ENCODE measurements around the gene NAPB.
A peak's percentile ranks its signal among the peaks of the same experiment; 100 is the strongest.

NAPB gene

DNA sequence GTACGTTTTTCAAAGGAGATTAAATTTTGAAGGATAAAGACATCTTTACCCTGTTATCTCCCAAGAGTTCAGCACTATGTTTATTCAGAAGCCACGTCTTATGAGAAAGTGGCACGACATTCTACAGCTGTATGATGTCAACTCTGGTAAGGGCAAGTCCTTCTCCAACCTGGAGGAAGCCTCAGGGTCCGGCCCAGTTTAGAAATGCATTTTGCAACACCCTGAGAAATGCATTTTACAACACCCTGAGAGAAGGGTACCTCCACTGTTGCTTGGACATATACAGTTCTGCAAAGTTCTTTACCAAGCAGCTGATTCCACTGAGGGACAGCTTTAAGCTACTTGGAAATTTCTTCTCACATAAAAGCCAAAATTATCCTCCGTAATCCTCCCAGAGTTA lies 17.5 kb downstream of the NAPB start:
- DNase-seq = no peak

DNA sequence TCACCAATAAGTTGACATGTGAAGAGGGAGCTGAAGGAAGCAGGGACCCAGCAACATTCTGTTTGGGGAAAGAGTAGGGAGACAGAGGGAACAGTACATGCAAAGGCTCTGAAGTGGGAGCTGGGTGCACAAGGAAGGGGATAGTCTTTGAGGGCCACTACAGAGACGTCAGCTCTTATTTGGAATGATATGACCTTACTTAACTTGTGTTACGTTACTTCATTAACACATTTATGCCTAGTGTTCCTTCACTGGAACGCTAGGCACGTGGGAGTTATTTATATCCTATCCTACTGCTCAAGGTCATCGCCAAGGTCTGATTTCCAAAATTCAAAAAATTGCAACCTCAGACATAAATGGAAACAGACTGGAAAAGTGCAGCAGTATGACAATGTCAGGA lies 20.2 kb downstream of the NAPB start:
- no peak for DNase-seq

DNA sequence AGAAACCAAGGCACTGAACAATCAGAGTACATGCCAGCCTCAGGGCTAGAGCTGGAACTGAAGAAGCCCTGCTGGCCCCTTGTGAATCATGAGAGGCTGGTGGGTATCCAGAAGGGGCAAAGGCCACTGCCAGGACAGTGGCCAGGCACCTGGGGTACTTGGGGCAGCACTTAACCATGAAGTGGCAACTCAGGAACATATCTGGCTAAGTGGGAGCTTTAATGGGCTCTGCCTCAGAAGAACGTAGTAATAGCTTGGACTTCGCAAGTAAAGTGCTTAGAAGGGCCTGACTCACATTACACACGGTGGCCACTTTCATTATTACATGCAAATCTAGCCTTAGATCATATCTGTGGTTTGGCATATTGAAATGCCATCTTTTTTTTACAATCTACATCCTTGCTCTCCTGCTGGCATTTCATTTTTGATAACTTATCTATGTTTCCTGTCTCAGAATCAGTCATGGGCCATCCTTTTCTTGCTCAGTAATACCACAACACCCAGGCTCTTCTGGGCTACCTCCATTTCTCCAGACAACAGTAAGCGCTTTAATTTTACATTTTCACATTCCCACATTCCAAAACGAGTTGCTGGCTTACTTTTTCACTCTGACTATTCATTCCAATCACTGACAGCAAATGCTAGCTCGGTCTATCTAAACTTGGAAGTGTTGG lies 21.6 kb downstream of the NAPB start:
- DNase-seq = peak; percentile 5

DNA sequence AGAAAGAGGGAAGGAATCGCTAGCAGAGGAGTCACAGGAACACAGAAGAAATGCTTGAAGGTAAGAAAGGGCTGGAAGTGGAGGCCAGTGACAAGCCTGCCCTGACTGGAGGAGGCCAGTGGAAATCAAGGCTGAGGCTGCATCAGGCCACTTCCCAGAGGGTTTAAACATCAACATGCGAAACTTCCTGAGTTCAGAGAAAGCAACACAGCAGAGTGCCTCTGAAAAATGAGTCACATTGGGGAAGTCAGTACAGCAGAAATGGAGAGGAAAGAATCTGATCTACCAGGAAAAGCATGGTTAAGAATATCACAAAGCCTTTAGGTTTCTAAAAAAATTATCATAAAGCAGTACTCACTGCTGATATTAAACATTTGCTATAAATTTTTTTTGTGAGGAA lies 23.3 kb downstream of the NAPB start:
- DNase-seq = no peak

DNA sequence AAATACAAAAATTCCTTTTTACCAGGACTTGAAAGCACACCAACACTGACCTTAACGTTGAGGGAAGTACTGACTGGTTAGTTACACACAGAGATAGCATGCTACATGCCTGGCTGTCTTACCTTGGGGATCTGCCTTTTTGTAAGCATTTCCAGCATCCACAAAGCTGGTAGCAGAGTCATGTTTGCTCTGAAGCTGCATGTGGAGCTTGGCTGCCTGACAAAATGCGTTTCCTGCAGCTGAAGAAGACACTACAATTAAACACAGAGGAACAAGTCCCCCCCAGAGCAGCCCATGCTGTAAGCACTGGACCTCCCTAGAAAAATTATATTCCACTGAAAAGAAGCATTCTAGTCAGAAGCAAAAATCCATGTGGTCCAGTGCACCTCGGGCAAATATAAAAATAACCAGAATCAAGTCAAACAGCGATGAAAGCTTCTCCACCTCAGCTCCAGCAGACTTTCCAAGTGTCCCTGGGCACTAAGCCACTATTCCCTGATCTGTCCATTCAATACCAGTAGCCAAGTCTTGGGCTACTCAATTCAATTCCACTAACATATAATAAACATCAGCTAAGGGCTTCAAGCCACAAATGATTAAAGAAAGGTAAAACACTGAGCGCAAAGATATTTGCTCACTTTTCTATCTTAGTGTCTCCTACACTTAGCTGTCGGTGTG lies 24.2 kb downstream of the NAPB start:
- no peak for DNase-seq

DNA sequence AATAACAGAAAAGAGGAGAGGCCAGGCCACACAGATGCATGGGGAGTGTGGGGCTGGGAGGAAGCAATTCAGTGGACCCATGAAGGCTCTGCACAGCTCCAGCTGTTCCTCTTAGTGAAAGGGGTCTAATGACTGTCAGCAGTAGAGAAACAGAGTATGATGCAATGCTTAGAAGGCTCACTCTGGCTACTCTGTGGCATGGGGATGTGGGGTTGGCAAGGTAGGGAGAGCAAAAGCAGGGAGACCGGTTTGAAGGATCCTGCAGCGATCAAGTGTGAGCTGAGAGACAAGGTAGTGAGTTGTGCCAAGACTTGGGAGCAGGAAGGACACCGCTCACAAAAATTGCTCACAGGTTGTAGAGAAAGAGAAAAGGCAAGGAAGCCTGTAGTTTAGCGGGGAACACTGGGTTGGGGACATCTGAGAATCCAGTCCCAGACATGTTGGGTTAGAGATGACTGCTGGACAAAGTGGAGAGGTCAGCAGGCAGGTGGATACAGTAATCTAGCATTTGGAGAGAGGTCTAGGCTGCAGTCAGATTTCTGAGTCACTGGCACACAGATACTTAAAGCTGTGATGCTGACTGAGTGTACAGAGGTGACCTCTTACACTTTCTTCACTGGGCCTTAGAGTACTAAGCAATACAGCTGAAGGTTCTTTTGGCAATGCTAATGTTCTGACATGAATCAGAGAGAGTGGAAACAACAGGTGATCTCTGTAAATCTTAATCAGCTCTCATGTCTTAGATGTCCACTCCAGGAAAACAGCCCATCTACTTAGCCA lies 27.1 kb downstream of the NAPB start:
- no peak for DNase-seq

DNA sequence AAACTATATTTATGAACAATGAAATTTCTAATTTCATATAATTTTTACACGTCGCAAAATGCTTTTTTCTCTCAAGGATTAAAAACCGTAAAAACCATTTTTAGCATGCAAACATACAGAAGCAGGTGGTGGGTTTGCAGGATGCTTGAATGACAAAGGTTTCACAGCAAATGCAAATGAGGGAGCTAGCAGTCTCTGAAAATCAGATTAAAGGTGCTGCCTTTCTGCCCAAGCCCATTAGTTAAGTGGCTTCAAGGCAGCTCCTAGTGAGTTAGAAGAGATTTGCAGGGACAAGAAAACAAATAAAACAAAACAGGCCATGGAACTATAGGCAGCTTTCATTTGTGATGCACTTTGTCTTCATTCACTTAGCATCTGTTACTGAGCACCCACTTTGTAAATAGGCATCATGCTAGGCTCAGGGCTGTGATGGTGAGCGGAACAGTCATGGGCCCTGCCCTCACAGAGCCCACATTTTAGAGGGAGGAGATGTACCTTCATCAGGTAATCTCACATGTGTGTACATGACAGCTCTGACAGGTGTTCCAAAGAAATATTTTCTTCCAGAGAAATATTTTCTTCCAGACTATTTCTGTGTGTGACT lies 29.5 kb downstream of the NAPB start:
- DNase-seq = no peak

DNA sequence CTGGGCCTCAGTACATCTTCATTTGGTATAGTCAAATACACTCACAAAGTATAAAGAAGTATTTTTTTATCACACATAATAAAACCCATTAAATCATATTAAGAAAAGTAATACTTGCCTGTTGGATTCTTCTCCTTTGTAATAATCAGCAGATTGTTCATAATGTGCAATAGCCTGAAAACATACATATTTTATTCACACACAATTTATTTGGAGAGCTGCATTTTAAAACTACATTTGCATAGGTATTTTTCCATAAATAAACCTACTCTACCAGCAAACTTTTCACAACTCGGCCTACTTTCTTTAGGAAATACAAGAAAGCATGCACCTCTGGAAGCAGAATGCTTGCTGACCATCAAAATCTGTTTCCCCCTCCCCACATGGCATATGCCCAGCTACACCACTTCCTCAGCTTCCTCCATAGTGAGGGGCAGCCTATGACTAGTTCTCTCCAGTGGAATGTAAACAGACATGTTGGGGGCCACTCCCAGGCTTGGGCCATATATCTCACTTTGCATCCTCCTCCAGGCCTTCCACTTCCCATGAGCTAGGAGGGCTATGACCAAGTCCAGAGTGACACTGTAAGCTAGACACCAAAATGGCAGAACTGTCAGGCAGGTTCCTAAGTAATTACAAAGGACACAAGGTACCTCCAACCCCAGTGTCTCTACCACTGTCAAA lies 31.1 kb downstream of the NAPB start:
- DNase-seq = no peak

DNA sequence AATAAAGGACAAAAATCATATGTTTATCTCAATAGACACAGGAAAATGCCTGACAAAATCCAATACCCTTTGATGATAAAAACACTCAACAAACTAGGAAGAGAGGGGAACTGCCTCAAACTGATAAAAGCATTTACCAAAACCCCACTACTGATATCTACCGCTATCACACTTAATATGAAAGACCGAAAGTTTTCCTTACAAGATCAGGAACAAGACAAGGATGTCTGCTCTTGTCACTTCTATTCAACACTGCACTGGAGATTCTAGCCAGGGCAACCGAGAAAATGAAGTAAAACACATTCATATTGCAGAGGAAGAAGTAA lies 34.2 kb downstream of the NAPB start:
- DNase-seq = no peak

DNA sequence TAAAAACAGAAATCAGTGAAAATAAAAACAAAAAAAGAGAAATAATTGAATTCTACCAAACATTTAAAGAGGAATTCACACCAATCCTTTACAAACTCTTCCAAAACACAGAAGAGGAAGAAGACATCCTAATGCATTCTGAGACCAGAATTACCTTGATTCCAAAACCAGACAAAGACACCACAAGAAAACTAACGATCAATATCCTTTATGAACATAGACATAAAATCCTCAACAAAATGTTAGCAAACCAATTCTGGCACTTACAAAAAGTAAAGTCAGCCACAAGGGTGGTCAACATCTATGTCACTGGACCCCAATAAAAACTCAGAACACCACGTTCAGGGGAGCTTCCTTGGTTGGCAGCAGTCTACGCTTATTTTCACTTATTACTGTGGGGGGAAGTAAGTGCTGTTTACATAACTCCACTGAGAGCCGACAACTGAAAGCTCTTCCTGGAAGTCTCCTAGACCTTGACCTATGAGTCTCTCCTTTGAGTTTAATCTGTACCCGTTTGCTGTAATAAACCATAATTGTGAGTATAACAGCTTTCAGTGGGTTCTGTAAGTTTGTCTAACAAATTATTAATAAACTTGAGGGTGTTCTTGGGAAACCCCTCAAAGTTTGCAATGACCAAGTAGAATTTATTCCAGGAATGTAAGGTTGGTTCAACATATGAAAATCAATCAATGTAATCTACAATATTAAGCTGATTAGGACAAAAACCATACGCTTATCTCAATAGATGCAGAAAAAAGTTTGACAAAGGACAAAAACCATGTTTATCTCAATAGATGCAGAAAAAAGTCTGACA lies 34.8 kb downstream of the NAPB start:
- no peak for DNase-seq

DNA sequence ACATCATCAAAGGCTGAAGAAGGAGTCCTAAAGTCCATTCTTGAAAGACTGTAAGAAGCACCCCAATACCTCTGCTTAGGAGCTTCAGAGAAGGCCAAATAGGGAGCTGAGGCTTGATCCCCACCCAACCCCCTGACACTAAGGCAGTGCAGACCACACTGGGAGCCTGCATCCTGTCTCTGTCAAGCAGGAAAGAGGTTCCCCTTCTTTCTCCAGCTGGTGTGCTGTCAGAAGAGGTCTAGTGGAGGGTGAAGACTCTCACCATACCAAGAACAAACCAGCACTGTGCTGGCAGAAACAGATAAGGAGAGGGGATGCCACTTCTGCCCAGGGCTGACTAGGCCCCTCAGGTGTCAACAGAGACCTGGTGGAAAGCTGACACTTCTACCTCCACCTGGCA lies 39.4 kb downstream of the NAPB start:
- DNase-seq = no peak

DNA sequence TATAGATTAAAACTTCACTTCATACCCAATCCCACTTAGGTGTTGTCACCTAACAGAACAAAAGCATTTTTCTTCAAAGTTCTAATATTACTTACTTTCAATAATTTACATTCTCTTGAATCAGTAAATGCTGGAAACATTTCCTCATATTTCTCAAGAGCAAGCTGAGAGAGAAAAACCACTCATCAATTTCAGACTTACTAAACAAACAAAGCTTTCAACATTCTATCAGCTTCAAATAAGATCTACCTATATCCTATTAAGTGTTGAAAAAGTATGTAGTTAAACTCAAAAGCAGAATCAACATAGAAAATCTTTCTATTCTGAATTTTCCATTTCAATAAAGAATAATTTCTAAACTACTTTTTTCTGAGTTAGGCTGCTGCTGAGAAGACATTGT lies 41.5 kb downstream of the NAPB start:
- DNase-seq = no peak

DNA sequence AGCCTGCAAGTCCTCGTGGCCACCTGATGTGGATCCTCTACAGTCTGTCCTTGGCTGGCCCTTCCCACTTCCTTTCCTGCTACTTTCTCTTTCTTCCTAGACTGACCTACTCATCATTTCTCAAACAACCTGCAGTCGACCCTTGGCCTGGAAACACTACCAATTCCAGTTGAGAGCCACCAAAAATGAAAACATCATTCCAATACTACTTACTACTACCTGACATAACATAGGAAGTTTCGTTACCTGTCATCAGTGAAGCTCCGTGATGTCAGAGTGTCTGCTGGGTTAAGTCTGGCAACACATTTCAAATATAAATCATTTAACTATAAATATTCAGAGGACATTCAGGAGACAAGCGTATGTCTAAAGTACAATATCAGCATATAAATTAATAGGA lies 45.5 kb downstream of the NAPB start:
- no peak for DNase-seq

DNA sequence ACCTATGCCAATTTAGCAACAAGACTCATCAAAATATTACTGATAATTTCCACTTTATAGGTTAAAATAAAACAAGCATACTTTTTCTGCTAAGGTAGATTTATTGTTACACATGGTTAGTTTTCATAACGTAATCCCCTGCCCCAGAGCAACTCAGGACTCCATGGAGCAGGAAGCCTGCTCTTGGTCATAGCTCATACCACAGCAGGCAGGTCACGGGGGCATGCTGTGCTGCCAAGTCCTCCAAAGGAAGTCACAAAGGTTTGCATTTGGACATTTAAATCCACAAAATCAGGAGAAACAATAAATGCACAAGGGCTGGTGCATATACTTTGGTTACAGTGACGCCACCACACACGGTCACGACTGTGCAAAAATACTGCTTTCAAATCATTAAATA lies 46.8 kb downstream of the NAPB start:
- DNase-seq = no peak

DNA sequence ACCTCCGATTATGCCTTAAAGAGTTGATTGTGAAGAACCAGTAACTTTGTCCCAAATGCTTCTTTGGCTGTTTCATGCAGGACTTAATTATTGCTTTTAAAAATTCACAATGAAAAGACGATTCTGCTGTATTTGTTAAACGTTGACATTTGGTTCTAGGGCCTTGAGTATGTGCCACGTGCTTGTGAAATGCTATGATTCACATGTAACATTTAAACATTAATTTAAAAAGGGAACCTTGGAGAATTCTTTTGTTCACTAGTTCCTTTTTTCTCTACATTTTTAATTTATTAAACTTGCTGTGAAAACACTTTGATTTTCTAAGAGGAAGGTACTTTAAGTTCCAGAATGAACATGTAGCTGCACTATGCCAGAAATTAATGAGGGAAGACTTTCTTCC lies 49.8 kb downstream of the NAPB start:
- no peak for DNase-seq

DNA sequence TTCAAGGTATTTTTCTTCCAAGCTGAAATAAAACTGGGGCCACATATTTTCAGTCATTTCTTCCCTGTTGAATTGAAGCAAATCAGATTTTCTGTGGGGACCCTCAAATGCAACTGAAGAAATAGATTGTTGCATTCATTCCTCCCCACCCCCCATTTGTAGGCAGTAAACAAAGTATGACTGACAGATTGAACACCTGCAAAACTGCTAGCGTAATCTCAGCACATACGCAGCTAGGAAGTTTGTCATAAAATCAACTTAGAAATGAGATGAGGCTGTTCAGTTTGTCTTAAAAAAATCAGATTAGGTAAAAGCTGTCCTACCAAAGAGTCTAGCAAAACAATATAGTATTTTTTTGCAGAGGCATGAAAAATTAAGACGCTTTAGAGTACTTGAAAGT lies 50.4 kb downstream of the NAPB start:
- DNase-seq = no peak

DNA sequence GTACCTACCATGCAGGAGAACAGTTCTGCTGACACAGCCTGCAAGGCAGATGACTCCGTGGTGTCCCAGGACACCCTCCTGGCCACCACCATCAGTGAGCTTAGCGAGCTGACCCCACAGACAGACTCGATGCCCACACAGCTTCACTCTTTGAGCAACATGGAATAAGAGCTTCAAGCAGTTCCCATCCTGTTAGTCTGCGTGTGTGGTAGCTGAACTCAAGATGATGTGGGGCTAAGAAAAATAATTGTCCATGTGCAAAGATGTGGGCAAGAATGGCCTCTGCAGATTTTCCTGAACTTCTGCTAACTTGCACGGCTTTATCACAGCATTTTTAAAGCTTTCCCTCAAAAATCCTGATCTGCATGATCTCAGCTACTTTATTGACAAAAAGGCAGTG lies 51.0 kb downstream of the NAPB start:
- DNase-seq = no peak

DNA sequence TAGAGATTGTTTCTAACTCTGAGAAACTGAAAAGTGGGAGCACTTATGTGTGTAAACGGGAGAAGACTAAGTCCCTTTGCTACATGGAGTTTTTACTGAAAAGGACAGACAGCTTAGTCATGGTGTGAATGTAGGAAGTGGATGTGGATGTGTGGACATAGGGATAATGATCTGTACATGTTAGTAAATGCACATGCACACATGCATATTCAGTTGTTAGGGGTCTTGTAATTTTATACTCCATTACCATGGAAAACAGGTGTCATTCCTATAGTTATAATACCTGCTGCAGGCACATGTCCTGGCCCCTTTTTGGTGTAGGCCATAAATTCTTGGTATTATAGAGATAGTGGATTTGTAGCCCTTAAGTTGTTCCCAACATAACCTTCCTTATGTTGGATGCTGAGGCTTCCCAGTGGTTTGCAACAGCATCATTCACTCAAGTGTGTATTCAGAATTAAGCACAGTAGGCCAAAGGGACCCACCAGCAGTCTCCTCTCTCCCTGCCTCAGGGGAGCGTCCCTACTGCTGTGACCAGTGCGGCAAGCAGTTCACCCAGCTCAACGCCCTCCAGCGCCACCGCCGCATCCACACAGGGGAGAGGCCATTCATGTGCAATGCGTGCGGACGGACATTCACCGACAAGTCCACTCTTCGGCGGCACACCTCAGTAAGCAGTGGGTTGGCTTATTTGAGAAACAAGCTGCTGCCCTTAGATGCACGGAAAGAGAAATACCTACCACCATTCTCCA lies 52.0 kb downstream of the NAPB start:
- DNase-seq = no peak

DNA sequence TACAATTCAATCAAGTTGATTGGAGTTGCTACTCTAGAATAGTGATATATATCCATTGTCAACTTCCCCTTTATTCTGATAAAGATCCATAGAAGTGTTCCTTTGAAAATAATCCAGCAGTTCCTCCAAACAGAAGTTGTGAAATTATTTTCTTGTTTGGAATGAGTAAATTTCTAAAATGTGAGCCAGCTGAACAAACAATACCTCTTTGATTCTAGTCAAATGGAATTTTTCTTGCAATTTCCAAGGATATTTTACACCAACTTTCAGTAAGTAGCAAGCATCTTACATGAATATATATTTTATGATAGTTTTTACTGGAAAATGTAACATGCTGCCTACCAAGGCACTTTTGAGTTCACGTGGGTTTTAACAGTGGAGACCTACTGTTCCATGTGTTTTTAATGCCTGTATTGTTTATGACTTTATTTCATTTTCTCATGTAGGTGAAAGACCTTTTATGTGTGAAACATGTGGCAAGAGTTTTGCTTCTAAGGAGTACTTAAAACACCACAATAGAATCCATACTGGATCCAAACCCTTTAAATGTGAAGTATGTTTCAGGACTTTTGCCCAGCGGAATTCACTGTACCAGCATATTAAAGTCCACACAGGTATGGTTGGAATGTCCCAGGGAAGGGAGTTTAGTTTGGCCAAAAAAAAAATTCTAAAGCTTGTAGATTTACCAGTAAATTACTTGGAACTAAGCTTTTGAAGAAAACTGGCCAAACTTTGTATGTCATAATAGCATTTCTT lies 52.8 kb downstream of the NAPB start:
- no peak for DNase-seq

DNA sequence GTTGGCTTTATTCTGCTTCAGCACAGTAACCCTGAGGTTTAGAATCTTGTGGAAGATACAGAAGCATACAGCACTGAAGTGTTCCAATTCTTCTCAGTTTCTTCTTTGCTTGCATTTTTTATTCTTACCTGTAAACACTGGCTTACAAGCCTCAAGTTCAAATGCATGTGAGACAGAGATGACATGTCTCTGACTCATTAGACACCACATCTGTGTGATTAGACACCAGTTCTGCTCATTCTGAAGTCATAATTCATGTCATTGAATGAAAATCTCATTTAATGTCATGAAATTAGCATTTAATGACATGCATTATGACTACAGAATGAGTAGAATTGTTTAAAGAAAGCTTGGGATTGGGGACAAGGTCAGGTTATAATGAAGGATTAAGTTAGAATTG lies 53.5 kb downstream of the NAPB start:
- no peak for DNase-seq

DNA sequence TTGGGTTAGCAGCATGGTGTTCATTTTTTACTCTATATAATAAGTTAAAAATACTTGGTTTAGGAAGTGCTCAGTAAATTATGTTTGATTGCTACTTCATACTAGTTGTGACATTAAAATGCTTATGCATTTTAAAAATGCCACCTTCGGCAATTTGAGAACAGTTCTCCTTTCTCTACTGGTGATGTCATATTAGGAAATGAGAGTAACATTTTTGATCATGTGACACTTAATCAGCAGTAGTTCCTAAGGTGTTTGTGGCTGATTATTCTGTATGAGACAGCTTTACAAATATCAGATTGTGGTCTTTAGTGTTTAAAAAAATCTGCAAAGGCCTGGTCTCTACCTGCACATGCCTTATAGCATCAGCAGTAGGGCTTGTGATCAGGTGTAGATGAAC lies 54.9 kb downstream of the NAPB start:
- DNase-seq = no peak

Measured in activated naive CD4-positive, alpha-beta T cell treated with Interleukin-2 at 50 U/mL for 16 hours (primary cell).